ENCODE data around the gene GPATCH8.

GPATCH8 gene

DNA sequence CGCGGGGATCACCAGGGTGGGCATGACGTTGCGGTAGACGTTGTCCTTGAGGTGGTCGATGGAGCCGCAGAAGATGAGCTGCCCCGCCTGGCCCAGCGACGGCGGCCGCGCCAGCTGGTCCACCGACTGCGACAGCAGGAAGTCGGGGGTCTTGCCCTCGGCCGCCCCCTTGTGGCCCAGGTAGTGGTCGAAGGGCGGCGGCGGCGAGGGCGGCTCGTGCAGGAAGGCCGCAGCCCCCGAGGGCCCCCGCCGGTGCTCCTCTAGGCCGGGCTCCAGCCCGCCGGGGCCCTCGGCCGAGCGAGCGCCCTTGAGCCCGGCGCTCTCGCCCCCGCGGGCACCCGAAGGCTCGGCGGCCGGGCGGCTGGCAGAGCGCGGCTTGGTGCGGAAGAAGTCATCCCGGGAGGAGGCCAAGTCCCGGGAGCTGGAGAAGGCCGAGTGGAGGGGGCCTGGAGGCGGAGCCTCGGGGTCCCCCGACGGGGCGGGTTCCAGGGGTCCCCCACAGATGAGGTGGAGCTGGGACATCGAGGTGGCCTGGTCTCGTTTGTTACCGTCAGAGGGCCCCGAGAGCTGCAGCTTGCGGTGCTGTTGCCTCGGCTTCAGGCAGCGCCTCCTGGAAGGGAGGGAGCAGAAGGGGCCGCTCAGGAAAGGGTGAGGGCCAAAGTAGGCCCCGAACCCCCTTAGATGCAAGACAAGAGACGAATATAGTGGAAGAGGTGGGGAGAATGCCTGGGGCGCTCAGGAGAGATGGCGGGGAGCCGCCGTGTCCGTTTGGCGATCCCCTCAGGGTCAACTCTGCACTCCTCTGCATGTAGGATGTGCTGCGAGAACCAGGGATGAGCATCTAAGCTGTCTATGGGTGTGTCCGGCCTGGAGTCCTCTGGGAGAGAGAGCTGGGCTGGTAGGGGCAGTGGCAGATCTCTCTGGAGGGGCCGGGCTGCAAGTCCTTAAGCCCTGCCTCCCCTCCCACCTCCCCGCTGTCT lies 148.3 kb downstream of the GPATCH8 start:
- peak; percentile 53 for DNase-seq (ENCODE audit: low read depth)

DNA sequence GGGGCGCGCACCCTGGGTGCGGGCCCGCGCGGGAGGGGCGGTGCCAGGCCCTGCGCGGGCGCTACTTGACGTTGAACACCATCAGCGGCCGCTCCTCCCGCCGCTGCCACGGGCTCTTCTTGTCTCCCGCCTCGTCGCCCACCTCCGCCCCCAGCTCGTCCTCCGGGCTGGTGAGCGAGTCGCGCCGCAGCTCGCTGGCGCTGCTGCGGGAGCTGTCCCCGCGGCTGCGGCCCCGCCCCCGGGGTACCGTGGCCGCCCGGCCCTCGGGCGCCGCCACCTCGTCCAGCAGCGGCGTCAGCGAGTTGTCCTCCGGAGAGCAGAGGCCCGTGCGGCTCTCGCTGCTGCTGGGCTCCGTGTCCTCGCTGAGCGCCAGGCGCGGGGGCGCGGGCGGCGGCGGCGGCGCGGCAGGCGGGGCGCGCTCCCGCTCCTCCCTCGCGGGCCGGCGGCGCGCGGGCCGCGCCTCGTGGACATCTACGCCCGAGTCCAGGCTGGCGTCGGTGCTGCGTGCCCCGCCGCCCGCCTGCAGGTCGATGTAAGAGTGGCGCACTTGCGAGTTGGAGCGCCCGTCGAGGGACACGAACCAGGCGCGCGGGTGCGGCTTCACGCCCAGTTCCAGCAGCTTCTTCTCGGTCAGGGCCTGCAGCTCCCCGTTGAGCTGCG lies 149.4 kb downstream of the GPATCH8 start:
- no peak for DNase-seq (ENCODE audit: low read depth)

DNA sequence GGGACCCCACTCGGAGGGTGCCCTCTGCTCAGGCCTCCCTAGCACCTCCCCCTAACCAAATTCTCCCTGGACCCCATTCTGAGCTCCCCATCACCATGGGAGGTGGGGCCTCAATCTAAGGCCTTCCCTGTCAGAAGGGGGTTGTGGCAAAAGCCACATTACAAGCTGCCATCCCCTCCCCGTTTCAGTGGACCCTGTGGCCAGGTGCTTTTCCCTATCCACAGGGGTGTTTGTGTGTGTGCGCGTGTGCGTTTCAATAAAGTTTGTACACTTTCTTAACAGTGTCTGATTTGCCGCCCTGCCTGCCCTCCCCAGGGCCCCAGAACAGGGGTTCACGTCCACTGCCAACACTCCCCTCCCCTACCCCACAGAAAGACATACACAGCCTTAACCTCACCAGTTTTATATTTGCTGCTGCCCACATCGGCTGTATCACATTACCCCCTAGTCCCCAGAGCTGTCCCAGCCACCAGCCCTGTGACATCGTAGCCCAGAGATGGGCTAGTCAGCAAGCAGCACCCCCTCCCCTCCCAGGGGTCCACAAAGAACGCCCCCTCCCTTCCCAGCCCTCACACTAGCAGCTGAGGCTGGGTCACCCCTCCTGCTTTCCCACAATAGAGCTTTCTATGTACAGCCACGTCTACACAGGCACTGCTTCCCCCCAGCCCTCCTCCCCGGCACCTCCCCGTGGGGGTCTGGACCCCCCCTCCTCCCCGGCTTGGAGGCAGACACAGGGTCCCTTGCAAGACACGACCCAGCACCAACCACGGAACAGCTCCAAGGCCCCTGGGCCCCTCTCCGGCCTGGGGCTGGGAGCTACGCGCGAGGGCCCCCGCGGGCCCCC lies 150.2 kb downstream of the GPATCH8 start:
- DNase-seq (ENCODE audit: low read depth) = no peak

DNA sequence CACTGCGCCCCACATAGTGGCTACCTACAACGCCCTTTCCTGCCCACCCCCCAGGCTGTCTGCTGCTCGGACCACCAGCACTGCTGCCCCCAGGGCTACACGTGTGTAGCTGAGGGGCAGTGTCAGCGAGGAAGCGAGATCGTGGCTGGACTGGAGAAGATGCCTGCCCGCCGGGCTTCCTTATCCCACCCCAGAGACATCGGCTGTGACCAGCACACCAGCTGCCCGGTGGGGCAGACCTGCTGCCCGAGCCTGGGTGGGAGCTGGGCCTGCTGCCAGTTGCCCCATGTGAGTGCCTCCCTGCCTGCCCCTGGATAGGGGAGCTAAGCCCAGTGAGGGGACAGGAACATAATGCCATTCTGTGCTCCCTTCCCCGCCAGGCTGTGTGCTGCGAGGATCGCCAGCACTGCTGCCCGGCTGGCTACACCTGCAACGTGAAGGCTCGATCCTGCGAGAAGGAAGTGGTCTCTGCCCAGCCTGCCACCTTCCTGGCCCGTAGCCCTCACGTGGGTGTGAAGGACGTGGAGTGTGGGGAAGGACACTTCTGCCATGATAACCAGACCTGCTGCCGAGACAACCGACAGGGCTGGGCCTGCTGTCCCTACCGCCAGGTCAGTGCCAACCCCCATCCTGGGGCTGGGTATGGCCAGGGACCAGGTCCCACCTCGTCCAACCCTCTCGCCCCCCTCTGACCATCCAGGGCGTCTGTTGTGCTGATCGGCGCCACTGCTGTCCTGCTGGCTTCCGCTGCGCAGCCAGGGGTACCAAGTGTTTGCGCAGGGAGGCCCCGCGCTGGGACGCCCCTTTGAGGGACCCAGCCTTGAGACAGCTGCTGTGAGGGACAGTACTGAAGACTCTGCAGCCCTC lies 151.0 kb downstream of the GPATCH8 start:
- DNase-seq (ENCODE audit: low read depth) = no peak

DNA sequence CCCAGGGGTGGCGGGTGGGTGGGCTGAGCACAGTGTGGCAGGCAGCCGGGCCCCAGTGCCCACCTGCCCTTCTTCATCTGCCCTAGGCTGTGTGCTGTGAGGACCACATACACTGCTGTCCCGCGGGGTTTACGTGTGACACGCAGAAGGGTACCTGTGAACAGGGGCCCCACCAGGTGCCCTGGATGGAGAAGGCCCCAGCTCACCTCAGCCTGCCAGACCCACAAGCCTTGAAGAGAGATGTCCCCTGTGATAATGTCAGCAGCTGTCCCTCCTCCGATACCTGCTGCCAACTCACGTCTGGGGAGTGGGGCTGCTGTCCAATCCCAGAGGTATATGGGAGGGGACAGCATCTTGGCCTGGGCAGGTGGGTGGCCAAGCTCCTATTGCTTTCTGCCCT lies 151.7 kb downstream of the GPATCH8 start:
- DNase-seq (ENCODE audit: low read depth) = no peak

DNA sequence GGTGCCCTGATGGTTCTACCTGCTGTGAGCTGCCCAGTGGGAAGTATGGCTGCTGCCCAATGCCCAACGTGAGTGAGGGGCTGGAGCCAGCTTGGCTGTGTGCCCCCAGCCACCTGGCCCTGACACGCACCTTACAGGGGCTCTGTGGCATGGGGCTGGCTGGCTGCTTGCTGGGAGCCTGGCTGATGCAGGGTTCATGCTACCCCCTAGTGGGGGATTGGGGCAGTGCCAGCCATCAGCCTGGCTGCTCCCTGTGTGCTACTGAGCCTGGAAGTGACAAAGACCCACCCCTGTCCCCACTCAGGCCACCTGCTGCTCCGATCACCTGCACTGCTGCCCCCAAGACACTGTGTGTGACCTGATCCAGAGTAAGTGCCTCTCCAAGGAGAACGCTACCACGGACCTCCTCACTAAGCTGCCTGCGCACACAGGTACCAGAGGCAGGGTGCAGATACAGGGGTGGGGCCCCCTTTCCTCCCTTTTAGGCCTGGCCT lies 152.4 kb downstream of the GPATCH8 start:
- peak; percentile 57 for DNase-seq (ENCODE audit: low read depth)

DNA sequence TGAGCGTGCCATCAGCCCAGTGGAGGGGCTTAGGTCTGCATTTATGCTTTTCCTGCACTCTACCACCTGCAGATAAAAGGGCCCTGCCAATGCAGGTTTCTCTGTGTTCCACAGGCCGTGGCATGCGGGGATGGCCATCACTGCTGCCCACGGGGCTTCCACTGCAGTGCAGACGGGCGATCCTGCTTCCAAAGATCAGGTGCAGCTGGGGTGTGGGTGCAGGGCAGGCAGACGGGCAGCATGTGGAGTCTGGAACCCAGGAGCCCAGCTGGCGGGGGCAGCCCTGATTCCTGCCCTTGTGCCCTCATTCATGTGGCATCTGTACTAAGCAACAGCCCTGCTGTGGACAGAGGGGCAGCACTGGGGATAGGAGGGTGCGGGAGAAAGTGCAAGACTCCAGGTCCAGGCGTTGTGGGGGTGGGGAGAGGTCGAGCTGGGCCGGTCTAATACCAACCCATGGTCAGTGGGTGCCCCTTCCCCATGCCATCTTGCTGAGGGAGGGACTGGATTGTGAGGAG lies 153.6 kb downstream of the GPATCH8 start:
- DNase-seq (ENCODE audit: low read depth) = no peak

DNA sequence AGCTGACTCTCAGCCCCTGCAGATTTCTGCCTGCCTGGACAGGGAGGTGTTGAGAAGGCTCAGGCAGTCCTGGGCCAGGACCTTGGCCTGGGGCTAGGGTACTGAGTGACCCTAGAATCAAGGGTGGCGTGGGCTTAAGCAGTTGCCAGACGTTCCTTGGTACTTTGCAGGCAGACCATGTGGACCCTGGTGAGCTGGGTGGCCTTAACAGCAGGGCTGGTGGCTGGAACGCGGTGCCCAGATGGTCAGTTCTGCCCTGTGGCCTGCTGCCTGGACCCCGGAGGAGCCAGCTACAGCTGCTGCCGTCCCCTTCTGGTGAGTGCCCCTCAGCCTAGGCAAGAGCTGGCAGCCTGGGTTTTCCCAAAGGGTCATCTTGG lies 154.2 kb downstream of the GPATCH8 start:
- DNase-seq (ENCODE audit: low read depth) = no peak

DNA sequence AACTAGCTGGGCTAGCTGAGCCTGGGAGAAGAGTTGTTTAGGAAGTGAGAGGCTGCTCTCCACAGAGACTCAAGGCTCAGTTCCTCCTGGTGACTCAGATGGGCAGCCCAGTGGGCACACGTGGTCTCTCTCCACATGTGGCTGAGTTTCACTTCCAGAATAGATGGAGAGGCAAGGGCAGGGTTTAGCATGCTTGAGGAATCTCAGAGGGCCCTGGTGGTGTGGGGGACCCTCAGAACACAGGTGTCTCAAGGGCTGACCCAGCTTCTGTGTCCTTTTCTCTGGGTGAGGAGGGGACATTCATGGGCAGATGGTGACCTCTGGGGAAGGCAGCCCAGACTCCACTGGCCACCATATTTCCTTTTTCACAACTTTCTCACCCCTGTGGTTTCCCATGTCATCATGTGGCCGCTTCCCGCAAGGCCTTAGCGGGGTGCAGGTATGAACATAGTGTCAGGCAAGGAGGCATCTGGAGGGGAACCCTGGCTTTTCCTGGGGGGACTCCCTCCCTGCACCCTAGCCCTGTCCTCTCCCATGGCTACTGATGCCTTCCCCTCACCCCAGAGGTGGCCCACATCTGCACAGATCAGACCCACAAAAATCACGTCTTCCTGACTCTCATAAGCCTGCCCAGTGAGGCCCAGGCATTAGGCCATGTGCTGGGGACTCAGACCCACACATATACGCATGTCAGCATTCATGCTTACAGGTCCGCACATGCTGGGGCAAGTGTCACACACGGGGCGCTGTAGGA lies 154.8 kb downstream of the GPATCH8 start:
- DNase-seq (ENCODE audit: low read depth) = no peak

Data from activated T-helper 9 cell treated with anti-CD3 and anti-CD28 coated beads, Interleukin-2, amount 50 U/mL, for 16 hours (primary cell).